IPS-18a (cell line): ENCODE data around the gene MDP1.

Experiments used
- H3K27ac ChIP-seq: one replicate; pipeline ENCODE4 v1.5.1; 2013; ENCODE audit warnings: low read length
- H3K27me3 ChIP-seq: one replicate; pipeline ENCODE4 v1.6.1; 2013; ENCODE audit warnings: mild to moderate bottlenecking, low read length; ENCODE audit not compliant: control insufficient read depth, insufficient read depth
- H3K36me3 ChIP-seq: one replicate; pipeline ENCODE4 v1.6.1; 2013; ENCODE audit warnings: low read depth, low read length; ENCODE audit not compliant: control insufficient read depth
- H3K4me1 ChIP-seq: one replicate; pipeline ENCODE4 v1.6.1; 2013; ENCODE audit warnings: low read depth, low read length; ENCODE audit not compliant: control insufficient read depth
- H3K4me3 ChIP-seq: one replicate; pipeline ENCODE4 v1.5.1; 2013; ENCODE audit warnings: low read length
- H3K9ac ChIP-seq: one replicate; pipeline ENCODE4 v1.6.1; 2013; ENCODE audit warnings: mild to moderate bottlenecking, low read length, moderate library complexity
- H3K9me3 ChIP-seq: one replicate; pipeline ENCODE4 v1.6.1; 2013; ENCODE audit warnings: low read depth, low read length; ENCODE audit not compliant: control insufficient read depth

Gene MDP1

DNA sequence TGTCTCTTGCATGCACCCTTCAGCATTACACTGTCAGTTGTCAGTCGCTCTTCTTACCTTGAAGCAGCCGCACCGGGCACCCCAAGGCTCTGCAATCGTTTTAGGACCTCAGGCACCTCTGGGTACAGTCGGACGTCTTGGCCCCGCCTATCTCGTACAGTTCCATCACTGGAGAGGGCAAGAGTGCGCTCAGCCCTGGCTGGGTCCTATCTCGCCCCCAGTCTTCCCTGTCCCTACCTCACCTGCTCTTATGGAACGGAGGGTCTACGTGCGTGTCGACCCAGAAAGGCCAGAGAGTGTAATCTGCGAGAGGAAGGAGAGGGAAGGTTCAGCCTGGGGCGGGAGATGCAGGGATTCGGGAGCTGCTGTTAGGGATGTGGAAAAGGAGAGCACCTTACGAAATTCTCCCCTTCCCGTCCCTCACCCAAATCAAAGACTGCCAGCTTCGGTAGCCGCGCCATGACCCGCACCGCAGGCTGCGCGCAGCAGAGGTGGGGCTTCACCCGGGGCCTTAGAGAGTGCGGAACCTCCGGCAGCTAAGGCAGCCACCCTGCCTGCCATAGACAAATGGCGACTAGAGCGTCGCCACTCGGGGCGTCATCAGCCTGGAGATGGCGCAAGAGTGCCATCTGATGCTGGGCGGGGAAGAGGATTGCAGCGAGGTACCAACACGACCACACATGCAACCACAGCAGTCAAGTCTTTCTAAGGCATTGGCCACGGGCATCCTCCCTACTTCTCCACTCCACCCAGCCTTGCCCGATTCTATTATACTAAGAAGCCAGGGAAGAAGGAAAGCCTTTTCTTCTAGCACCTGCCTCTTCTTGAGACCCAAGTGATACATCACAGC is at the start of gene MDP1:
MDP1 (minus strand) TSS at position 572 of the 850 bp plus-strand sequence; CDS start at position 461, 111 bp downstream.
- peak within 1 kb of the TSS; percentile 55 for H3K27ac ChIP-seq
- peak within 1 kb of the TSS; percentile 79 for H3K4me3 ChIP-seq

DNA sequence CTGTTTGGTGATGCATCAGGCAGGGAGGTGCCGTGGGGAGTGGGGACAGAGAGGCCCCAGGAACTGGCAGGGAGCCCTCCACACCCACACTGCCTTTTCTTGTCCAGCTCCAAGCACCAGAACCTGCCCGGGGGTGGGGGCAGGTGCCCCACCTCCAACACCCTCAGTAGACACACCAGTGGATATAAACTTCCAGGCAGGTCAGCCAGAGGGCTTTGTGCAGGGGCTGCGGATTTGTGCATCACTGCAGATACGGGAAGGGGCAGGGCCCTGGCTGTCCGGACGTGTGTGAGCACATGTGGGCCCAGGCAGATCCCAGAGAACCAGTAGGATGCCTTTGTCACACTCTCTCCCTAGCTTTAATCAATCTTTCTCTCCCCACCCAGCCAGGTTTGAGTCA is 48.4 kb upstream of the MDP1 start:
- Histone ChIP-seq H3K27ac (no peak overlapping the region), H3K4me3 (no peak overlapping the region), H3K9ac (no peak overlapping the region), H3K9me3 (no peaks in the 10 kb centered on the region), H3K36me3 (peaks cover 9% of the 10 kb centered on the region), H3K4me1 (no peaks in the 10 kb centered on the region), H3K27me3 (no peaks in the 10 kb centered on the region)

More for the DNA sequence above, at the start of gene MDP1:
- peaks cover 5% of the 10 kb centered on the region for H3K4me1 ChIP-seq
- H3K9ac ChIP-seq = peak within 1 kb of the TSS; percentile 79
- peaks cover 15% of the 10 kb centered on the region for H3K36me3 ChIP-seq
- no peaks in the 10 kb centered on the region for H3K27me3 ChIP-seq
- H3K9me3 ChIP-seq = no peaks in the 10 kb centered on the region

DNA sequence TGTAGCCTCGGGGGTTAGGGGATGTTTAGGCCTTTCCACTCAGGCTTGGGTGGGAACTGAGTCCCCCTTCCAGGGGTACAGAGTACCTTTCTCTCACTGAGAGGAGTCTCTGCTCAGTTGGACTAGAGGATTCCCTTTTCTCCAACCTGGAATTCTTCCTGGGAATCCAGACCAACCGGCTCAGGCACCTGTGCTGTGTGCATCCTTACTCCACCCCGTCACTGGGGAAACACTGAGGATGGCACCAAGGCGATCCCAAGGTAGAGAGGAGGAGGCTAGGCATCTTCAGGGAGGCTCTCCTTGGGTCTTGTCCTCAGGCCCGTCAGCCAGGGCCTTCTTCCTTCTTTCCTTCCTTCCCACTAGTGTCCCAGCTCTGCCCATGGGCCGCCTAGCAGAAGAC is 48.0 kb upstream of the MDP1 start:
- H3K27ac ChIP-seq = no peak overlapping the region
- H3K9ac ChIP-seq = no peak overlapping the region
- H3K36me3 ChIP-seq = peaks cover 9% of the 10 kb centered on the region
- H3K27me3 ChIP-seq = no peaks in the 10 kb centered on the region
- H3K9me3 ChIP-seq = no peaks in the 10 kb centered on the region
- no peak overlapping the region for H3K4me3 ChIP-seq
- H3K4me1 ChIP-seq = no peaks in the 10 kb centered on the region

DNA sequence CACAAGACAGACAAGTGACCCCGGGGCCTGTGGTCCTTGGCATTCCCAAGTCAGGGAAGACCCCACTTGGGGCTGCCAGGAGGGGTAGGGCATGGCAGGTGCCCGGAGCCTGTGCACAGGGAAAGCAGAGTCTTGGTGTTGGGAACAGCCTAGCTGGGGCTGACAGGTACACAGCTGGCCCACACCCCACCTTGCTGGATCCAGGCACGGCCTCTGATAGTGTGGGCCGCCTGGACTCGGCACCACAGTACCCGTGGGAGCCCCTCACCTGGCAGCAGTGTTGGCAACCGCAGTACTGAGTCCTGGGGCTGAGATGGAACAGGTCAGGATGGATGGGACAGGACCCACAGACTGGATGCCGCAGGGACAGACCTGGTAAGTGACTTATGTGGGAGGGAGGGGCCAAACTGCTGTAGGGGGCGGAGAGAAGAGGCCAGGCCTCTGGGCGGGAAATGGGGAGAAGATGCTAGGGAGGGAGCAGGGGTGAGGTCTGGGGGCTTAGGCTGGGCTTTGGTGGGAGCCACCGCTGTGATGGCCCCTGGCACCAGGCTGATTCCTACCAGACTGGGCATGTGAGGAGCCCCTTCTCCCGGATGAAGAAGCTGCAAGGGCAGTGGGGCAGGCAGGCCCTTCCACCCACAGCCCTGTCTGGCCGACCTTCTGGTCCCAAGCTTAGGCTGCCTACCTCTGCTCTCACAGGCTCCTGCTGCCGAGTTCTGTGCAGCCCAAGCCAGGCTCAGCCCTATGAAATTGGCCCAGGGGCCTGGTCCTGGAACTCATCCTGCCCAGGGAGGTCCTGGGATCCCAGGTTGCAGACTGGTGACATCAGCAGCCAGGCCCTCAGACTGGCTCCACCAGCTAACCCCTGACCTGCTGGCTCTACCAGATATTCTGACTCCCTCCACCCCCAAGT is 47.2 kb upstream of the MDP1 start, which contains the start of gene TGM1:
TGM1 (minus strand) TSS at position 357 of the 913 bp plus-strand sequence. CDS start 825 bp downstream, outside the sequence.
- no peaks in the 10 kb centered on the region for H3K4me1 ChIP-seq
- H3K4me3 ChIP-seq = no peak within 1 kb of the TSS
- H3K9ac ChIP-seq = no peak within 1 kb of the TSS
- H3K27ac ChIP-seq = no peak within 1 kb of the TSS
- H3K27me3 ChIP-seq = no peaks in the 10 kb centered on the region
- H3K36me3 ChIP-seq = peaks cover 9% of the 10 kb centered on the region
- no peaks in the 10 kb centered on the region for H3K9me3 ChIP-seq

DNA sequence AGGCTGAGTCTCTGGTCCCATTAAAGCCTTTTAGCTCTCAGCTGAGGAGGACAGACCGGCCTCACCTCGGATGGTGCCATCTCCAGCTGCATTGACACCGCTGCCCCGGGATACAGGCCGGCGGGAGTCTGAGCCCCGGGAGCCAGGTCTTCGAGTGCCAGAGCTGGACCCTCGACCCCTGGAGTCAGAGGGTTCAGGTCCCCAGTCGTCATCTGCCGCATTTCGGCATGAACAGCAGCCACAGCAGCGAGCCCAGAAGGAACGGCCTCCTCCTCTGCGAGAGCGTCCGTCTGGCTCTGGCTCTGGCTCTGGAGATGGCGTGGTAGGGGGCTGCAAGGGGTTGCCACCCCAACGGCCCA is 46.1 kb upstream of the MDP1 start:
- H3K27ac ChIP-seq = no peak overlapping the region
- H3K9ac ChIP-seq = no peak overlapping the region
- no peaks in the 10 kb centered on the region for H3K27me3 ChIP-seq
- H3K36me3 ChIP-seq = peaks cover 6% of the 10 kb centered on the region
- no peaks in the 10 kb centered on the region for H3K9me3 ChIP-seq
- H3K4me3 ChIP-seq = no peak overlapping the region
- no peaks in the 10 kb centered on the region for H3K4me1 ChIP-seq

DNA sequence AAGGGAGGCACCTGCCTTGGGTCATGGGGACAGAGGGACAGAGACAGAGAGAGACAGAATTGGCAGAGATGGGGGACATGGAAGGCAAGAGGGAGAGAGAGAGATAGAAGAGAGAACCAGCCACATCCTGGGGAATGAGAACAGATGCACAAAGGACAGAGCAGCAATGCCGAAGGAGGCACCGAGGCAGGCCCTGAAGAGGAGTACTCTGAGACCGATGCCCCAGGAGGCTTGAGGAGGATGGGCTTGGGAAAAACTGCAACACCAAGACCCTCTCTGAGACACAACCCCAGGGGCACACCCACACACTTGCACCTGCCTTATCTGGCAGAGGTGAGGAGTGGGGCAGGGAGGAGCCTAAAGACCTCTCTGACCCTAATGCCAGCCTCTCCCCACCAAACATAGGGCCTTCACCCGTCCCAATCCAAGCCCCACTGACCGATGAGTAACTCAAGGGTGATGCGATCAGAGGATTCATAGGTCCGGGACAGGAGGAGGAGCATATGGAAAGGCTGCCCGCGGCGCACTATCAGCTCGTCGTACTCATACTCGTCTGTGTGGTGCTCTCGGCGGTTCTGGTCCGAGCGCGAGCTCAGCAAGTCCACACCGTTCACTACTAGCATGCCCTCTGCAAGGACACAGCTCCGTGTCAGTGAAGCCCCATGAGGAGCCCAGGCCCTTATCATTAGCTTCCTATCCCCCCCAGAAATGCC is 45.5 kb upstream of the MDP1 start:
- H3K27me3 ChIP-seq = no peaks in the 10 kb centered on the region
- no peaks in the 10 kb centered on the region for H3K9me3 ChIP-seq
- H3K4me1 ChIP-seq = no peaks in the 10 kb centered on the region
- H3K4me3 ChIP-seq = no peak overlapping the region
- H3K36me3 ChIP-seq = peaks cover 2% of the 10 kb centered on the region
- H3K9ac ChIP-seq = no peak overlapping the region
- H3K27ac ChIP-seq = no peak overlapping the region

DNA sequence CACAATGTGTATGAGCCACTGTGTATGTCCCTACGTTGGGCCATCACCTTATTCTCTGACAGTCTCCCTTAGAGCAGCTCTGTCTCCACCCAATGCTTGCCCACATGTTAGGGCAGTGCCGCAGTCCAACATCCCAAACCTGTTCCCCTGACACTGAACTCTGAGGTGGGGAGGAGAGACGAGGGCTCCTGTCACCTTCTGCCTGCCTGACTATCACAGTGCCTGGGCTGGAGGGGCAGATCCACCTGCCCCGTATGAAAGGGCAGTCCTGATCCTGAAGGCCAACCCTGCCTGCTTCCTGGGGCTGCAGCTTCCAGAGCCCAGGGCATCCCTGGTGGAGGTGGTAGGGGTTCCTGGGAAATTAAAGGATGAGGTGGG is 44.9 kb upstream of the MDP1 start:
- Histone ChIP-seq H3K27ac (no peak overlapping the region), H3K36me3 (no peaks in the 10 kb centered on the region), H3K9ac (no peak overlapping the region), H3K4me1 (no peaks in the 10 kb centered on the region), H3K27me3 (no peaks in the 10 kb centered on the region), H3K4me3 (no peak overlapping the region), H3K9me3 (no peaks in the 10 kb centered on the region)

DNA sequence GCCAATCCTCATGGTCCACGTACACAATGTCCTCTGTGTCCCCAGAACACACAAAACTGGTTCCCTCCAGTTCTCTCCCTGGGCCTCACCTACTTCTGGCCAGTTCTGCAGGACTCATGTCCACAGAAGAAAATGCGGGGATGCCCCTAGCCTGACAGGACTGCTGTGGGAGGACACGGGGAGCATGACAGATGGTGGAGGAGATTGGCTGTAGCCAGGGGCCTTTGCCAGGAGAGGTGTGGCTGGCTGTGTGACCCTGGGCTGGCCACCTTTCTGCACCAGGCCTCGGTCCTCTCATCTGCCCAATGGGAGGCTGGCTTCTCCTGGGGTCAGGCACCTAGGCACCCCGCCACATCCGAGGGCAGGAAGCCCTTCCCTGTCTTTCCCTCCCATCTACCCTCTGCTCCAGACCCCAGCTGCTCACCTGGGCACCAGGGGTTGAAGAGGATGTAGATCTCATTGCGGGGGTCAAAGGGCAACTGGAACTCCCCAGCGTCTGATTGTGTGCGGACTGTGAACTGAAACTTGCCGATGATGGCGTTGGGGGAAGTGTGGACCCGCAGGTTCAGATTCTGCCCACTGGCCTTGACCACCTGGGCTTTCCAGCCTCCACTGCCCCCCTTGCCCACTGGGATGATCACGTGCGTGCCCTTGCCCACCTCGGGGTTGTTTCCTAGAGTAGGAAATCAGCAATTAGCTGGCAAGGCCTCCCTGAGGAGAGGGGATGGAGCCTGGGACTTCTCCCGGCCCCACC is 44.3 kb upstream of the MDP1 start:
- Histone ChIP-seq H3K4me3 (no peak overlapping the region), H3K36me3 (no peaks in the 10 kb centered on the region), H3K9ac (no peak overlapping the region), H3K27ac (no peak overlapping the region), H3K9me3 (no peaks in the 10 kb centered on the region), H3K4me1 (no peaks in the 10 kb centered on the region), H3K27me3 (no peaks in the 10 kb centered on the region)

DNA sequence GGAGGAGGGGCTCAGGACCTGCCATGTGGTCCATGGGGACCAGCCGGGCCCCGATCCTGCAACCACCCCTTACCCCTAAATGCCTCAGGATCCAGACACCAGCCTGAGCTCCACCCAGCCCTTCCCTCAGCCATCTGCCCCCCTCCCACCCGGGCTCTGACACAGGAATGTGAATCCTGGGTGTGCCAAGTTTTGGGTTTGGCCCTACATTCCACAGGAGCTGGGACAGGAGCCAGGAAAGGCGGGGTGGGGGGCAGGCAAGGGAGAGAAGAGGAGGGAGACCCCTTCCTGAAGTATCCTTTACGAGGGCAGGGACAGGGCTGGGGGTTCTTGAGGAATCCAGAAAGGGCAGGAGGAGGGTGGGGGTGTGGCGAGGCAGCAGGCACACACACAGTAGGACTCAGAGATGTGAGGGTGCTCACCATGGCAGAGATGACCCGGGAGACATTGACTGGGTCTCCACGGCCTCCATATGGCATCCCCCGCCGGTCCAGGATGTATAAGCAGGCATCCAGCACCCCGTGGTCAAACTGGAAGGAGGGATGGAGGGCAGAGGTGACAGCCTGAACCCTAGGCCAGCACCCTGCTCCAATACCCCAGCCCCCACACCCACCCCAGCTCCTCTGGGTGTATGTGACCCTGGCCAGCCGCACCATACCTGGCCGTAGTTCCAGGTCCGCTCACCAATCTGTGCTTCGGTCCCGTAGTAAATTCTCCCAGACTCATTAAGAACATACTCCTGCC is 43.6 kb upstream of the MDP1 start:
- Histone ChIP-seq H3K9me3 (no peaks in the 10 kb centered on the region), H3K27me3 (no peaks in the 10 kb centered on the region), H3K4me1 (no peaks in the 10 kb centered on the region), H3K9ac (no peak overlapping the region), H3K4me3 (no peak overlapping the region), H3K27ac (no peak overlapping the region), H3K36me3 (no peaks in the 10 kb centered on the region)

DNA sequence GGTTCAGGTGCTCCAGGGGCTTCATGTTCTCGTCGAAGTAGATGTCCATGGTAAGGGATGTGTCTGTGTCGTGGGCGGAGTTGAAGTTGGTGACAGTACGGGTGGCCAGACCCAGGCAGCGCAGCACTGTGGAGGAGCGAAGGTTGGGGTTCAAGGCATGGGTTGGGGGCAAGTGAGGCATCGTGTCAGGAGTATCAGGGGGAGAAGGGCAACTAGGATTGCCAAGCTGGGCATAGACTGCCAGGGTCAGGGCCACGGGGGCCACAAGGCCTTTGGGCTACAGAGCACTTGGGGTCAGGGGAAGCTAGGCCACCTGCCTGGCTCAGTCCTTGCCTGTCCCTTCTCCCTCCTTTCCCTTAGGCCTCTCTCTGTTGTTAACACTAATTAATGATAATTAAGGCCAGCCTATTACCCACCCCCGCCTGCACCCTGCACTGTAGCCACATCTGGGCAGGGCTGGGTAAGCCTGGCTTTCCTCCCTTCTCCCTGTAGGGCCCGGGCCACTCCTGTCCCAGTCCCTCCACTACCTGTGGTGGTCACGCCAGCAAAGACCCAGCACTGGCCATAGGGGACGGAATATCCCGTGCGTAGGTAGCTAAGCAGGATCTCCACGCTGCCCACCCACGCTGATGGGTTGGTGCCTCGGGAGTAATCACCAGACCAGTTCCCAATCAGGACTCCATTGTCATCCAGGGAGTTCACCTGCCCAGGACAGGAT is 42.8 kb upstream of the MDP1 start:
- no peak overlapping the region for H3K9ac ChIP-seq
- no peaks in the 10 kb centered on the region for H3K9me3 ChIP-seq
- no peaks in the 10 kb centered on the region for H3K27me3 ChIP-seq
- H3K27ac ChIP-seq = no peak overlapping the region
- no peaks in the 10 kb centered on the region for H3K36me3 ChIP-seq
- no peaks in the 10 kb centered on the region for H3K4me1 ChIP-seq
- no peak overlapping the region for H3K4me3 ChIP-seq
